NCI-H748 (cell line): ENCODE results near the gene MAP1LC3A.
A peak's percentile ranks its signal among the peaks of the same experiment; 100 is the strongest.

Experiments
- DNase-seq: peaks from one replicate; lab custom pipeline; 2025; ENCODE audit not compliant: unreplicated experiment; lab: John Stamatoyannopoulos, UW

MAP1LC3A gene

DNA sequence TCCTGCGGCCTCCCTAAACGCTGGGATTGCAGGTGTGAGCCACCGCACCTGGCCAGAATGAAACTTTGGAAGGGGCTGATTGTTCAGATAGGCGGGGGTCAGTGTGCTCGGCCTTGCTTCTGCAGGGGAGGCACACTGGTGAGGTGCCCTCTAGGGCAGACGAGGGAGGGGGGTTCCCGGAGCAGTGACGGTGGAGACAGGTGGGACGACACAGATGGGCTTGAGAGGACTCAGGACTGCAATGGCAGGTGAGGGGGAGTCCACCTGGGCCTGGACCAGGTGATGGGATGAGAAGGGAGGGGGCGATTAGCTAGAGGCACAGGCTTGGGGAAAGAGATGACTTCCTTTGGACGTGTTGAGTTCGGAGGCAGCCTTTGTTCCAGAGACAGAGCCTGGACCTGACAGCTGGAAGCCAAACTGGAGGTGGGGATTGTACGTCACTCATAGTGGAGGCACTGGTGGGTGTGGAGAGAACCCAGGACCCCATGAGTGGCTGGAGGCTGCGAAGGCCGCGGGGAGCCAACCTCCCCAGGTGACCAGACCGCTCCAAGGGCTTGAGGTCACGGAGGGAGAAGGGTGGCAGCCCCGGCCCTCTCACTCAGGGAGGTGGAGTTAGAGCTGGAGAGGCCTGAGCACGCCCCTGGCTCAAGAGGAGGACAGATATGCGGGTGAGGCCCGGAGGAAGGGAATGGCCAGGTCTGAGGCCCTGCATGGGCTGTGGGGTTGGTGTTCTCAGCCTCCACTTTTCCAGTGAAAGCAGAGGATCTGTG, 10.5 kb upstream of the MAP1LC3A start:
- DNase-seq, result no peak

DNA sequence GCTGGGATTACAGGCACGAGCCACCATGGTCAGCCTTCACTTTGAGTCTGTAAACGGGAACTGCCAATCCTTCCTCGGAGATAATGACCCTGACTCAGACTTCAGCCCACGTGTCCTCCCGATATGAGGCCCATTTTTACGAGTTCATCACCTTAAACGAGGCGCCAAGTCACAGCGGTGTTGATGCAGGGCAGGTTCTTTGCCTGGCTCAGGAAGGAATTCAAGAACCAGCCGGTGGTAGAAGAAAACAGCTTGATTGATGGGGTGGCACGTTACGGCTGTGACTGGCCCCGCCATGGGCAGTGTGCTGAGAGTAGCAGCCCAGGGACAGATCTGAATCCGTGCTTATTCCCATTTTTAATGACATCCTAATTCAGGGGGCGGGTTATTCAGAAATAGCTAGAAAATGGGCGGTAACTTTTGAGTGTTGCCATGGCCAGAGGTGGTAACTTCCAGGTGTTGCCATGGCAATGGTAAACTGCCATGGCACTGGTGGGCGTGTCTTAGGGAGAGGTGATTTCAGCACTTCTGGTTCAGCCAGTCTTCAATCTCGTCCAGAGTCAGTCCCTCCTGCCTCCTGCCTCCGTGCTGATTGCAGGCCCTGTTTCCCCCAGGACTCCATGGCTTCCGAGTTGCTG, 9.1 kb upstream of the MAP1LC3A start:
- peak; percentile 66 for DNase-seq

DNA sequence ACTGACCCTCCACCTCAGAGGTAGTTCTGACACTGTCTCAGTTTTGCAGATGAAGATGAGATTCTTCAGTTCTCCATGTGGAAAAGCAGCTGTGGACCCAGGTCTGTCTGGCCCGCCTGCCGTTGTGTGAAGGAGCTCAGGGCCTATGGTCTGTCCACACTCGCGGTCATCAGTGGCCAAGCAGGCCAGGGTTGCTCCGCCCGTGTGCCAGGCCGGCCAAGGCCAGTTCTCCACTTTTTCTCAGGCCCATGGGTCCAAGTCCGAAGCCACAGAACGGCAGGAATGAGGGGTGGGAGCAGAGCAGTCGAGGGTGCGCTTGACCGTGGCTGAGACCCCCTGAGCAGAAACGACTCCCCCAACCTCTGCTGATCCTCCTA, 8.6 kb upstream of the MAP1LC3A start:
- no peak for DNase-seq

- DNase-seq, result no peak
Observed at GRCh38 chr20:34552569-34552968, 5.9 kb upstream of the MAP1LC3A start.

DNA sequence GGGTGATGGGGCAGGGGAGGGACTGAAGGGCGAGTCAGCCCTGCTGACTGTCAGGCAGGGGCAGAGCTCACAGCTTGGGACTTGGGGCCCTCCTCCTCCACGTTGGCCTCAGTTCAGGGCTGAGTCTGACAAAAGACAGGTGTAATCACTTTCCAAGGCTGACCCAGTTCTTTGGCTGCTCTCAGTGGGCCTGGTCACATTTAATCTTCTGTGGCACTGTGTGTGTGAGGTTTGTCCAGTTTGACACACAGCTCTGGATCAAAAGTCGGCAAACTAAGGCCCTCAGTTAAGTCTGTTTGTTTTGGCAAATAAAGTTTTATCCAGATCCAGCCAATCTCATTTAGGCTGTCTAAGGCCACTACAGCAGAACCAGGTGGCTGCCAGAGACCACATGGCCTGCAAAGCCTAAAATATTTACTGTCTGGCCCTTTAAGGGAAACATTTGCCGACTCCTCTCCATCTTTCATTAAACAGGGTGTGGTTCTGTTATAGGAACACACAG, 5.1 kb upstream of the MAP1LC3A start:
- DNase-seq, result peak; percentile 39

GRCh38 chr20:34557936-34558319, 590 bp upstream of the MAP1LC3A start:
- DNase-seq, result peak; percentile 38

DNA sequence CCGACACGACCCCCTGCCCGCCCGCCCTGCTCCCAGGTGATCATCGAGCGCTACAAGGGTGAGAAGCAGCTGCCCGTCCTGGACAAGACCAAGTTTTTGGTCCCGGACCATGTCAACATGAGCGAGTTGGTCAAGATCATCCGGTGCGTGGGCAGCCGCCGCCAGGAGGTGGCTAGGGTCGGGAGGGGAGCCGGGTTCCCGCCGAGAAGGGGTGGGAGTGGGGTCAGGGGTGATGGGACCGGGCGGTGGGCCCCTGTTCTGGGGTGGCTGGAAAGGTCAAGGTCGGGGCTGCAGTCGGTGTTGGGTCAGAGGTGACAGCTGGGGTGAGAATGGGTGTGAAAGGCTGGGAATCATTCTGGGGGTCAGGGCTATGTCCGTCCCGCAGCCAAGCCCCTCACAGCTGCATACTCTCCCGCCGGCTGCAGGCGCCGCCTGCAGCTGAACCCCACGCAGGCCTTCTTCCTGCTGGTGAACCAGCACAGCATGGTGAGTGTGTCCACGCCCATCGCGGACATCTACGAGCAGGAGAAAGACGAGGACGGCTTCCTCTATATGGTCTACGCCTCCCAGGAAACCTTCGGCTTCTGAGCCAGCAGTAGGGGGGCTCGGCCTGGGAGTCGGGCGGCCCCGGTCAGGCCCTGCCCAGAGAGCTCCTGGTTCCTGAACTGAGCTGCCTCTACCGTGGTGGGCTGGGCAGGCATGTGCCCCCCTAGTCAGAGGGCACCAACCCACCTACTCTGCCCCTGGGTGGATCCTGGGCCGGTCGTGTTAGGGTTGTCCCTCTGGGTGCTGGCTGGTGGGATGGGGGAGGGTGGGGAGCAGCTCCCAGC, 1.0 kb downstream of the MAP1LC3A start:
- DNase-seq, result peak; percentile 24

GRCh38 chr20:34560141-34560523, 1.6 kb downstream of the MAP1LC3A start:
- DNase-seq, result no peak

- DNase-seq, result no peak
Observed at GRCh38 chr20:34560614-34561013, 2.1 kb downstream of the MAP1LC3A start.

DNA sequence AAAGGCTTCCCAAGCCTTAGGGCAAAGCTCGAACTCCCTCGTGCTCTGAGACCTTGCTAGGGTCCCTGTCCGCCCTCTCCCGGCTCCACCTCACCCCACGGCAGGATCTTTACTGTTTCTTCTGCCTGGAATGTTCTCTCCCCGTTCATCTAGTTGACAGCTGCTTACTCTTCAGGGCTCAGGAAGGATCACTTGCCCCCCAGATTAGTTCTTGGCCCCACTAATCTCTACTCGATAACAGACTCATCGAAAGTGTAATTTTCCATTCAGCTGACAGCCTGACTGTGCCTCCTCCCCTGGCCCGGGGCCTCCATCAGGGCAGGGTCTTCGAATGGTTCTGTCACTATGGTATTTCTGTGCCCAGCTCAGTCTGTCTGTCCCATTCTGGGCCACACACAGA, 3.1 kb downstream of the MAP1LC3A start:
- DNase-seq, result no peak

- DNase-seq, result peak; percentile 36
Observed at GRCh38 chr20:34562641-34563040, 4.1 kb downstream of the MAP1LC3A start.

DNA sequence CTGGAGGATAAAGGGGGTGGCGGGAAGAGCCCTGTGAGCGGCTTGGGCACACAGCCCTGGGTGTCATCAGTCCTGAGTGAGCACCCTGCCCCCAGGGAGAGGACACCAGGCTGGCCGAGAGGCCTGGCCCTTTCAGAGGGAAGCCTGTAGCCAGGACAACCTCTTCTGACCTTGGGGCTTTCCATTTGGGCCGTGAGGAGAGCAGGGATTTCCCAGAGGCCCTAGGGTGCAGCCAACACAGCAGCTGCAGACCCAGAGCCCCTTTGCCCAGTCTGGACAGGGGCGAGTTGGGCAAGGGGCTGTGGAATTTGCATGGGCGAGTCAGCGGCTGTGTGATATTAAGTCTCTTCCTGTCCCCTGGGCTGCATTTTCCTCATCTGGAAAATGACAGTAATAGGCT, 6.3 kb downstream of the MAP1LC3A start:
- no peak for DNase-seq

- DNase-seq, result no peak
Observed at GRCh38 chr20:34566978-34567891, 8.7 kb downstream of the MAP1LC3A start.

GRCh38 chr20:34567892-34568865, 9.7 kb downstream of the MAP1LC3A start:
- DNase-seq, result no peak

DNA sequence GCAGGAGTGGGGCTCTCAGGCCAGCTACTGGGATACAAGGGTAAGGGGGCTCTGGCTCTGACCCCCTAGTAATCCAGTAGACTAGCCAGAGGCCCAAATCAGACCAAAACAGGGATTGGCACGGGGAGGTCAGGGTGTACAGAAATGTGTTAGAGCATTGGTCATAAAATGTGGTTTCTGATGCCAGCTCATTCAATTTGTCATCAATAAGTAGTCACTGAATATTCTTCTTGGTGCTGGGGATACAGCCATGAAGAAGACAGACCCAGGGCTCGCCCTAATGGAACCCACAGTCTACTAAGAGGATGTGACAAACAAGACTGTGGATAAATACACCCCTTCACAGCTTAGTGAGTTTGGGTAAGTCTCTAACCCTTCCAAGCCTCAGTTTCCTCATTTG, 11.1 kb downstream of the MAP1LC3A start:
- DNase-seq, result no peak

- DNase-seq, result no peak
Observed at GRCh38 chr20:34570859-34571306, 12.4 kb downstream of the MAP1LC3A start.

DNA sequence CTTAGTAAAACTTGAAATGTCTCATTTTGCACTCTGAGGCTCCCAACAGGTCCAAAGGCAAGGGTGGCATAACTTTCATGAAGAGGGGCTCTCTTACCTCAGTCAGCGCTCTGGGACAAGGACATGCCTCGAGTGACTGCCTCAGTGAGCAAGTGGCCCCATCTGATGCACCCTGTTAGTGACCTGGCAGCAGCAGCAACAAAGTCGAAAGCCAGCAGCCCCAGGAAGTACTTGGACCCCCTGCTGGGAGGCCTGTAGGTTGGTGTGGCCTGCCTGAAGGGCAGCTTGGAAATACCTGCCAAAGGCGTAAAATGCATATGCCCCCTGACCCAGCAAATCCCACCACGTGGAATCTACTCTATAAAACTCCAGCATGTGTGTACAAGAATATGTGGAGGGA, 13.2 kb downstream of the MAP1LC3A start:
- DNase-seq, result no peak

GRCh38 chr20:34573541-34574300, 15.2 kb downstream of the MAP1LC3A start:
- no peak for DNase-seq

DNA sequence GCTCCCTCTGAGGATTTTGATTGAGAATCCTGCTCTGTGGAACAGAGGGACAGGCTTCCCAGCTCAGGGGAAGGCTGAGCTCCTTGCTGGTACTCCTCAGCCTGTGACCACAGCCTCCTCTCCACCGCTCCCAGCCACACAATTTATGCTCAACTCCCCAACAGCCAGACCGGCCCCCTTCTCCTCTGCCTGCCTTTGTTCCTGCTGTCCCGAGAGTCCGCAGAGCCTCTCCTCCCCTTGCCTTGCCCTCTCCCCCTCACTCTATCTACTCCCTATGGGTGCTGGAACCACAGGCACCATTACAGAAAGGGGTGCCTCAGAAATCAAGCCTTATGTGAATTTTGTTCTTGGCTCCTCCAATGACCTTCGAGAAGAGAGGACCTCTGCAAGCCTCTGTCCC, 15.9 kb downstream of the MAP1LC3A start:
- DNase-seq, result no peak
